GM21737 (cell line): ENCODE measurements around the gene MYO10.
A peak's percentile ranks its signal among the peaks of the same experiment; 100 is the strongest.

Experiments
- ATAC-seq: cut with Tn5 transposase; IDR thresholded peaks from one replicate; pipeline ENCODE4 v1.9.1; 2021; ENCODE audit warnings: mild to moderate bottlenecking, moderate library complexity; ENCODE audit not compliant: unreplicated experiment

Gene MYO10

DNA sequence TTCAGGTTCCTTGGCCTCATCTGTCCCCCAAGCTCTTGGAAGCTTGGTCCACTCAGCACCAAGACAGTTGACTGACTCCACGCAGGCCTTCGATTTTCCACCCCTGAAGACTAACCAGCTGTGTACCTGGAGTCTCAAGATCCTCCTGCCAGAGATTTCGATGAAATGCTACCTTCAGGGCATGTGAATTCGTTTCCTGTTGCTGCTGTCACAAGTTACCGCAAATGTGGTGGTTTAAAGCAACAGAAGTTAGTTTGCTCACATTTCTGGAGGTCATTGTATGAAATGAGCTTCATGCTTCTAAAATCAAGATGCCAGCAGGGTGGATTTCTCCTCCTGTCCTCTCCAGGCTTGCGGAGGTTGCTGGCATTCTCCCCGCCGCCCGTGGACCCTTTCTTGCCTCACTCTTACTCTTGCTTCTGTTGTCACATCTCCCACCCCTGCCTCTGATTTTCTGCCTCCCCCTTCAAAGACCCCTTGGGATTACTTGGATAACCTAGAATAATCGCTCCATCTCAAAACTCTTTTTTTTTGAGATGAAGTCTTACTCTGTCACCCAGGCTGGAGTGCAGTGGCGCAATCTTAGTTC lies 291.7 kb downstream of the MYO10 start:
- ATAC-seq, result no peak

DNA sequence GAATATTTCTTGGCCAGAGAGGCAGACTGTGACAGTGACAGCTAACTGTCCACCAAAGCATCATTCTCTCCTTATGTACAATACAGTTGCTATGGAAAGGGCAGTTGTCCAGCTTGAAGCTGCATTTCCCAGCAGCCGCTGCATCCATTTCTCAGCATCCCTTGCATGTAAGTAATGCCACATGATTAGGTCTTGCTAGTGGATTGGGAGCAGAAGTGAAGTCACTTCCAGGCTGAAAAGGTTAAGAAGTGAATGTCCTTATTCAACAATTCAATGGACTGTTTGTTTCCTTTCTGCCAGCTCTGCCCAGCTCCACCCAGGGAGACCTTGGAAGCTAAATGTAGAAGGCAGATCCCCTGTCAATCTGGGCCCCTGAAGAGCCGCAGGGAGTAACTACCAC lies 293.2 kb downstream of the MYO10 start:
- no peak for ATAC-seq

DNA sequence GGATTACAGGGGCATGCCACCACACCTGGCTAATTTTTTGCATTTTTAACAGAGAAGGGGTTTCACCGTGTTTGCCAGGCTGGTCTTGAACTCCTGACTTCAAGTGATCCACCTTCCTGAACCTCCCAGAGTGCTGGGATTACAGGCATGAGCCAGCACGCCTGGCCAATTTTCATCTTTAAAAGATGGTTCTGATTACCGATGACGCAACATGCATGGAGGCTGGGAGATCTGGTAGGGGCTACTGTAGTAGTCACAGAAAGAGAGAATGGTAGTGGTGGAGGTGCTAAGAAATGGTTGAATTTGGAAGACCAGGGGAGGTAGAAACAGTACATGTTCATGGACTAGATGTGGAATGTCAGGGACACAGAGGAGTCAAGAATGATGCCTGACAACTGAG lies 296.9 kb downstream of the MYO10 start:
- ATAC-seq, result no peak

DNA sequence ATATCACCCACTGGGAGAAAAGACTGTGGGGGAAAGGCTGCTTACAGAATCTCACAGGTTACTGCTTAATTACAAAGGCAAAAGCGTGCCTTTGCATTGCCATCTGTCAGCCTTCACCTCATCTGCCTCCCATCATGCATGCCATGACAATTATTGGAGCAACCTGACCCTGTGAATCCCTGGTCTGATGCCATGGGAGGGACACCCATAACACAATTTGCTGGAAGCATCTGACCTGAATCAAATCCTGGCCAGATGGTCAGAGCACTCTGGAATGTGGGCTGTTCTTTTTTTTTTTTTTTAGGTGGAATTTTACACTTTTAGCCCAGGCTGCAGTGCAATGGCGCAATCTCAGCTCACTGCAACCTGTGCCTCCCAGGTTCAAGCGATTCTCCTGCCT lies 307.7 kb downstream of the MYO10 start:
- no peak for ATAC-seq

DNA sequence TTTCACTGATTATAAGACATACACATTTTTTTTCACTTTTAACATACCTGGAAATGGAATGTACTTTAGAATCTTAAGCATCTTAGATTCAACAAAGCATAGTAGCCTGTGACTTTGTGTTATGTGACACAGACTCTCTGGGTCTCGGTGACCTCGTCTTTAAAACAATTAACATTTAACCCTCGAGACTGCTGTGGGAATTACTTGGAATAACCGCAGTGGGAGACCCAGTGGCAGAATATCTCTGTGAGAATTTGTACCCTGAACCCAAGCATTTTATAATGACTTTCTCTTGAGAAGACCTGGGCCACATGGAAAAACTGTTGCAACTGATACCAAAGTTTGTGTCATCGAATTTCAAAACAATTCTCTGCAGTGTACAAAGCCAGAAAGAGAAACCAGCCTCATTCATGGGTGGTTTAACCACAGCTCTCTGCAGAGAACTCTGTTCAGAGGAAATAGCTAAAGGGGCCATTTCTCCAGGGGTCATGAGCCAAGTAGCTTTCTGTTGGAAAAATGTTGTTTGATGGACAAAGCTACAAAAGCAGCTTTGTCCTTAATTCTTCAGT lies 309.3 kb downstream of the MYO10 start:
- peak; percentile 65 for ATAC-seq

DNA sequence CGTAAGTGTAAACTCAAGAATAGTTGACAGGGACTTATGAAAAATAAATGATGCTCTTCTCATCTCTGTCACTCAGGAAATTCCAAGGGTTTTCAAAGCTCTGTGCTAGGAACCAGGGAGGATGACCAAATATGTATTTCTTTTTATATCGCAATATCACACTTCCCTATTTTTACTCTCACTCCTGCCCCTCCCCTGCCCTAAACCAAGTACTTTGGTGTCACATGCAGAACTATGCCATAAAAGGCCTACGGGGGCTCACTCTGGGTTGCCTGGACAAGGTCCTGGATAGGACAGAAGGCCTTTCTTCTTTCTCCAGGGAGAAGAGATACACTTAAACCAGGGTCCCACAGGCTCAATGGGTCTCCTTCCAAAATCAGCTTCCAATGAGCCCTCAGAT lies 311.0 kb downstream of the MYO10 start:
- no peak for ATAC-seq

DNA sequence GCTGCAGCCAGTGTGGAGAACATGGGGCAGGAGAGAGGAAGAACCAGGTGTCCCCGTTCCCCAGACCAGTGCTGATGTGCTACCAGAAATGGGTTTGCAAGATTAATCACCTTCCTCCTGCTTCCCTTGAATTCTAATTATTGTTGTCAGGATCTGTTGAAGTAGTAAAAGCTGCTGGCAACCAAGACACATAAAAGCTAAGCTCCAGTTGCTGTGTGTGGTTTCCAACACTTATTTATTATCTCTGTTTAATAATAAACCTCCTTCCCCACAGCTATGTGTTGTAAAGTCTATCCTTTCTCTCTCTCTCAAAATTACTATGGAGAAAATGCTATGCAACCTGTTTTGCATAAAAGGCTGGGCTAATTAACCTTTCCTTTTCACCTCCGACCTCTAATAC lies 317.0 kb downstream of the MYO10 start:
- ATAC-seq, result no peak

GRCh38 chr5:16618138-16618897 lies 317.8 kb downstream of the MYO10 start:
- ATAC-seq, result no peak

DNA sequence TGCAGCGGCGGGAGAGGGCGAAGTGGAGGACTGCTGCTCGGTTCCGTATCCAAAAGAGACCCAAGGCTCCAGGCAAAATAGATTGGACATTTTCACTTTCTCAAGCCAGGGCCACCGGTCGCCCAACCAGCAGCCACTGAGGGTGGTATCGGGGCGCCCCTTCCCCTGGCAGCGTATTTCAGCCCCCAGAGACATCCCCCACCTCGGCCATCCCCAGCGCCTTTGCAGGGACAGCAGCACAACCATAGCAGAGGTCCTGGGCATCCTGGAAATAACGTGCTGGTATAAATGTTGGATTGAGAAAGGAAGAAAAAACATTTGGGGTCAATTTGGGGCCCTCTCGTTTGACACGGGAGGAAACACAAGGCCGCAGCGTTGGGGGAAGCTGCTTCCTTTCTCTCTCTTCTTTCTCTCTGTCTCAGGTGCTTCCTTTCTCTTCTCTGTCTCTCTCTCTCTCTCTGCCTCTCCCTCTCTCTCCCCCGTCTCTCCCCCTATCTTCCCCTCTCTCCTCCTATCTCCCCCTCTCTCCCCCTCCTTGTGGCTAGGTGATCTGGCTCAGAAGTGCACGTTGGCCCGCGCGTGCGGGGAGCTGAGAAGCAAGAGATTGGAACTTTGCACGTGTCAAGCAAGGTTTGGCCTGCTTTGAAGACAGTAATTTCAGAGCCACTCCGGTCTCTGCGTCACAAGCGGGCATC lies 318.7 kb downstream of the MYO10 start:
- ATAC-seq, result no peak

DNA sequence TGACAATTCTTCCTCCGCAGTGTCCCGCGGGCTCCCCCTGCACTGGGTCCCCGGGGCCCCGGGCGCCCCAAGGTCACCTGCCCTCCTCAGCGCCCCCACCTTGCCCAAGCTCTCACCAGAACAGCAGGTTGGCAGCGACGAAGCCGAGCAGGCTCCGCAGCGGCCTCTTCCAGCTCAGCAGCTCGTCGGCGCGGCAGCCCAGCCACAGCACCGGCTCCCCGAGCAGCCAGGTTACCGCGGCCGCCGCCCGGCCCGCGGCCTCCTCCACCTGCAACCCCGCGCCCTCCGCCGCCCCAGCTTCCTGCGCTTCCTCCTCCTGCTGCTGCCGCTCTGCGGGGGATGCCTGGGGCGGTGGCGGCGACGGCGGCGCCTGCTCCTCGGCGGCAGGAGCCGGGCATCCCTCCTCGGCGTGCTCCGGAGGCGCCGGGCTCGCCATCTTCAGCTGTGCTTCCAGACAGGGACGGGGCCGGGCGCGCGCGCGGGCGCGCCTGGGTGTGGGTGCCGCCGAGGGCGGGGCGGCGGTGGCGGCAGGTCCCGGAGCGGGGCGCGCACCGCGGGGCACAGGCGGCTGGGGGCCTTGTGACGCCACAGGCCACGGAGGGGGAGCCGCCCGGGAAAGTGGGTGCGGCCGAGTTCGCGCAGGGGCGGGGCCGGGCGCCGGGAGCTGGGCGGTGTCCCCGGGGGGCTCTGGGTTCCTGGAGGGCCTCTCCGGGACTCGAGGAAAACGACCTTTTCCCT lies 319.4 kb downstream of the MYO10 start, which contains the start of gene RETREG1:
TSS of gene RETREG1 (minus strand) at position 462 of the 738 bp plus-strand sequence. CDS start at position 436, 26 bp downstream.
- no peak for ATAC-seq

- no peak for ATAC-seq
Observed at GRCh38 chr5:16615741-16616535, 320.1 kb downstream of the MYO10 start.

DNA sequence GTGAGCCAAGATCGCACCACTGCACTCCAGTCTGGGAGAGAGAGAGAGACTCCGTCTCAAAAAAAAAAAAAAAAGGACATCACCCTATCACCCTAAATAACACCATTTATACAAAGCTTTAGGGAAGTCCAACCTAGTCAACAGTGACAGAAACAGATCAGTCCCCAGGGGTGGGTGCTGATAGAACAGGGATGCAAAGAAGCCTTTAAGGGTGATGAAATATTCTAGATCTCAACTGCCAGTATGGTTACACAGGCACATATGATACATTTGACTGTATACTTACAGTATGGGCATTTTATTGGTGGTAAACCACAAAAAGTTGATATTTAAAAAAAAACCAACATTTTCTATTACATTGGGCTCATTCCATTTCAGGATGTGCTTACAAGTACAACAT lies 324.1 kb downstream of the MYO10 start:
- ATAC-seq, result no peak
